ENCODE results near the gene SEPHS2.

DNA sequence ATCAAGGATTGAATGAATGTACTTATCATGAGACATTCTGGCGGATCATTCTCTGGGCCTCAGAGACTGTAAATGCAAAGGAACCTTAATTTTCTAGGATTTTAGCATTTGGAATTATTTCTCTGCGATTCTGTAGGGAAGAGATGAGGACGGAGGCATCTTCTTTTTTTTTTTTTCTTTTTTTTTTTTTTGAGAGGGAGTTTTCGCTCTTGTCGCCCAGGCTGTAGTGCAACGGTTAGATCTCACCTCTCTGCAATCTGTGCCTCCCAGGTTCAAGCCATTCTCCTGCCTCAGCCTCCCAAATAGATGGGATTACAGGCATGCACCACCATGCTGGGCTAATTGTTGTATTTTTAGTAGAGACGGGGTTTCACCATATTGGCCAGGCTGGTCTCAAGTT, 29.0 kb upstream of the SEPHS2 start:
- TF ChIP-seq, protein P1, sequence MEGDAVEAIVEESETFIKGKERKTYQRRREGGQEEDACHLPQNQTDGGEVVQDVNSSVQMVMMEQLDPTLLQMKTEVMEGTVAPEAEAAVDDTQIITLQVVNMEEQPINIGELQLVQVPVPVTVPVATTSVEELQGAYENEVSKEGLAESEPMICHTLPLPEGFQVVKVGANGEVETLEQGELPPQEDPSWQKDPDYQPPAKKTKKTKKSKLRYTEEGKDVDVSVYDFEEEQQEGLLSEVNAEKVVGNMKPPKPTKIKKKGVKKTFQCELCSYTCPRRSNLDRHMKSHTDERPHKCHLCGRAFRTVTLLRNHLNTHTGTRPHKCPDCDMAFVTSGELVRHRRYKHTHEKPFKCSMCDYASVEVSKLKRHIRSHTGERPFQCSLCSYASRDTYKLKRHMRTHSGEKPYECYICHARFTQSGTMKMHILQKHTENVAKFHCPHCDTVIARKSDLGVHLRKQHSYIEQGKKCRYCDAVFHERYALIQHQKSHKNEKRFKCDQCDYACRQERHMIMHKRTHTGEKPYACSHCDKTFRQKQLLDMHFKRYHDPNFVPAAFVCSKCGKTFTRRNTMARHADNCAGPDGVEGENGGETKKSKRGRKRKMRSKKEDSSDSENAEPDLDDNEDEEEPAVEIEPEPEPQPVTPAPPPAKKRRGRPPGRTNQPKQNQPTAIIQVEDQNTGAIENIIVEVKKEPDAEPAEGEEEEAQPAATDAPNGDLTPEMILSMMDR (IDR thresholded peaks at IDR 0.05), result no peak
- no peak for TF ChIP-seq EZH2phosphoT487 (IDR thresholded peaks at IDR 0.05)
